Spleen (tissue), 7 donors: Measurements from ENCODE around the gene NUP85.

ENCODE experiments used
- CTCF ChIP-seq, 11 experiments: fragments of 200-600 bp in 7 of 11; fragments of 450-650 bp in 4 of 11; sonication (generic) in 4 of 11; IDR thresholded peaks in 8 of 11; conservative IDR thresholded peaks in 3 of 11; 1 replicate in 7 of 11; 2 replicates in 4 of 11; pipeline versions ENCODE4 v1.4.0 to v1.8.0; 2016 to 2021; ENCODE audit warnings: antibody characterized with exemption in 11 of 11, inconsistent platforms in 4 of 11, mild to moderate bottlenecking in 1 of 11
- POLR2A ChIP-seq, 3 donors: fragments of 450-650 bp; IDR thresholded peaks; one replicate each; pipeline ENCODE4 v1.5.1; 2017; ENCODE audit warnings: antibody characterized with exemption in 3 of 3, mild to moderate bottlenecking in 1 of 3
- donor health status: DM: no; HTN: no; CAD: no; lungs with moderate emphysema.
- donor health status: DM: no; HTN: no; CAD: no.
- donor health status: DM: no; HTN: no; CAD: no.

DNA sequence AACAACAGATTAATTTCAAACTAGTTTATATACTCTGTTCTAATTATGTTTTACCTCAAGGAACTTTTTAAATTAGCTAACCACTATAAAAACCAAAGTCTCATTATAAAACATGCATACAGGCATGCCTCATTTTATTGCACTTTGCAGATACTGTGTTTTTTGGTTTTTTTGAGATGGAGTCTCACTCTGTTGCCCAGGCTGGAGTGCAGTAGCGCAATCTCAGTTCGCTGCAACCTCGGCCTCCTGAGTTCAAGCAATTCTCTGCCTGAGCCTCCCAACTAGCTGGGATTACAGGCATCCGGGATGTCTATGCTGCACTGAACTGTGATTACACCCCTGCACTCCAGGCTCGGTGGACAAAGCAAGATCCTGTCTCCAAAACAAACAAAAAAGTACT is 42.4 kb upstream of the NUP85 start:
- TF ChIP-seq CTCF (IDR thresholded peaks at IDR 0.05 in 8 of 11, conservative IDR thresholded peaks at IDR 0.05 in 3 of 11) (no peak), POLR2A (IDR thresholded peaks at IDR 0.05) (no peak)
